Activated CD4-positive, alpha-beta memory T cell treated with anti-CD3 and anti-CD28 coated beads for 36 hours (primary cell): Measurements from ENCODE around the gene CBFA2T3. TPM values are rescaled to one million over a fixed set of nuclear protein-coding genes. Genes with fewer than 3 reads are reported as not detected.
A peak's percentile ranks its signal among the peaks of the same experiment; 100 is the strongest.

Experiments used
- CTCF ChIA-PET: fragments of 350-600 bp; sonication (Branson Sonifier 250); formaldehyde crosslinking; loops from one replicate; lab custom pipeline; 2021; ENCODE audit warnings: antibody characterized with exemption, inconsistent platforms; lab: Charles Lee
- POLR2A ChIA-PET: fragments of 350-600 bp; sonication (Branson Sonifier 250); formaldehyde crosslinking; loops from one replicate; lab custom pipeline; 2021; ENCODE audit warnings: antibody characterized with exemption; lab: Charles Lee
- DNase-seq: peaks from one replicate; pipeline ENCODE4 v3.0.0-alpha.2; 2020
- H3K27ac Mint-ChIP-seq: one replicate; pipeline ENCODE4 v1.8.0; 2021; ENCODE audit warnings: mixed read lengths
- H3K27me3 Mint-ChIP-seq: one replicate; pipeline ENCODE4 v1.8.0; 2021; ENCODE audit warnings: mixed read lengths
- H3K36me3 Mint-ChIP-seq: one replicate; pipeline ENCODE4 v1.8.0; 2021; ENCODE audit warnings: mixed read lengths
- H3K4me1 Mint-ChIP-seq: one replicate; pipeline ENCODE4 v1.8.0; 2021; ENCODE audit warnings: low read depth, mixed read lengths
- H3K4me3 Mint-ChIP-seq: one replicate; pipeline ENCODE4 v1.8.0; 2021; ENCODE audit warnings: mild to moderate bottlenecking, mixed read lengths
- H3K9me3 Mint-ChIP-seq: one replicate; pipeline ENCODE4 v1.8.0; 2021; ENCODE audit warnings: mixed read lengths
- intact Hi-C: fragments of 100-400 bp; cut with micrococcal nuclease; formaldehyde crosslinking; loops from one replicate; pipeline ENCODE4 v1.15.1; 2023
- total RNA-seq, 2 experiments: library from RNA; stranded (reverse); gene quantifications; one replicate each; pipeline ENCODE4 v1.2.3, GENCODE V29; 2021

The CBFA2T3 gene
- total RNA-seq, 2 experiments from 2014 or later: 0.12 TPM; not detected in 1

GRCh38 chr16:89000207-89000959 is 23.4 kb upstream of the CBFA2T3 start:
- H3K27ac Mint-ChIP-seq: peak overlapping the region; percentile 29
- POLR2A ChIA-PET: no interaction called here
- peaks cover 19% of the 10 kb centered on the region for H3K27me3 Mint-ChIP-seq
- no peak for DNase-seq
- H3K9me3 Mint-ChIP-seq: peaks cover 22% of the 10 kb centered on the region
- intact Hi-C loops: no loop called here
- no peak overlapping the region for H3K4me3 Mint-ChIP-seq
- peaks cover 2% of the 10 kb centered on the region for H3K36me3 Mint-ChIP-seq
- CTCF ChIA-PET: no interaction called here
- peaks cover 10% of the 10 kb centered on the region for H3K4me1 Mint-ChIP-seq

- peaks cover 10% of the 10 kb centered on the region for H3K4me1 Mint-ChIP-seq
- ChIA-PET CTCF (no interaction called here), POLR2A (no interaction called here)
- DNase-seq: peak; percentile 56
- peak overlapping the region; percentile 29 for H3K27ac Mint-ChIP-seq
- H3K4me3 Mint-ChIP-seq: peak overlapping the region; percentile 32
- peaks cover 2% of the 10 kb centered on the region for H3K36me3 Mint-ChIP-seq
- intact Hi-C loops: no loop called here
- peaks cover 22% of the 10 kb centered on the region for H3K9me3 Mint-ChIP-seq
- peaks cover 19% of the 10 kb centered on the region for H3K27me3 Mint-ChIP-seq
Measured at GRCh38 chr16:88999457-89000206, 22.6 kb upstream of the CBFA2T3 start.

GRCh38 chr16:88995746-88996535 is 18.9 kb upstream of the CBFA2T3 start:
- POLR2A ChIA-PET: no interaction called here
- intact Hi-C loops: no loop called here
- no peak overlapping the region for H3K27ac Mint-ChIP-seq
- no peak for DNase-seq
- CTCF ChIA-PET: no interaction called here
- peaks cover 9% of the 10 kb centered on the region for H3K27me3 Mint-ChIP-seq
- H3K4me3 Mint-ChIP-seq: no peak overlapping the region
- peaks cover 10% of the 10 kb centered on the region for H3K4me1 Mint-ChIP-seq
- peaks cover 2% of the 10 kb centered on the region for H3K36me3 Mint-ChIP-seq
- peaks cover 22% of the 10 kb centered on the region for H3K9me3 Mint-ChIP-seq

- H3K36me3 Mint-ChIP-seq: peaks cover 2% of the 10 kb centered on the region
- H3K27me3 Mint-ChIP-seq: peaks cover 7% of the 10 kb centered on the region
- no peak for DNase-seq
- peaks cover 10% of the 10 kb centered on the region for H3K4me1 Mint-ChIP-seq
- no peak overlapping the region for H3K27ac Mint-ChIP-seq
- CTCF ChIA-PET: no interaction called here
- POLR2A ChIA-PET: no interaction called here
- no peak overlapping the region for H3K4me3 Mint-ChIP-seq
- intact Hi-C loops: no loop called here
- peaks cover 20% of the 10 kb centered on the region for H3K9me3 Mint-ChIP-seq
Measured at GRCh38 chr16:88995194-88995593, 18.2 kb upstream of the CBFA2T3 start.

- ChIA-PET CTCF (no interaction called here), POLR2A (no interaction called here)
- Mint-ChIP-seq H3K36me3 (no peaks in the 10 kb centered on the region), H3K27me3 (peaks cover 4% of the 10 kb centered on the region), H3K4me1 (peaks cover 5% of the 10 kb centered on the region), H3K4me3 (no peak overlapping the region), H3K9me3 (peaks cover 20% of the 10 kb centered on the region), H3K27ac (no peak overlapping the region)
- intact Hi-C loops: no loop called here
- DNase-seq: no peak
Measured at GRCh38 chr16:88994695-88995094, 17.7 kb upstream of the CBFA2T3 start.

- H3K27ac Mint-ChIP-seq: no peak overlapping the region
- no peak for DNase-seq
- no peak overlapping the region for H3K4me3 Mint-ChIP-seq
- H3K27me3 Mint-ChIP-seq: peaks cover 4% of the 10 kb centered on the region
- CTCF ChIA-PET: no interaction called here
- no peaks in the 10 kb centered on the region for H3K36me3 Mint-ChIP-seq
- peaks cover 17% of the 10 kb centered on the region for H3K9me3 Mint-ChIP-seq
- H3K4me1 Mint-ChIP-seq: peaks cover 2% of the 10 kb centered on the region
- intact Hi-C loops: no loop called here
- POLR2A ChIA-PET: no interaction called here
Measured at GRCh38 chr16:88993946-88994600, 17.1 kb upstream of the CBFA2T3 start.

GRCh38 chr16:88993166-88993761 is 16.3 kb upstream of the CBFA2T3 start:
- H3K9me3 Mint-ChIP-seq: peaks cover 13% of the 10 kb centered on the region
- peaks cover 4% of the 10 kb centered on the region for H3K27me3 Mint-ChIP-seq
- ChIA-PET CTCF (no interaction called here), POLR2A (no interaction called here)
- intact Hi-C loops: no loop called here
- H3K4me1 Mint-ChIP-seq: no peaks in the 10 kb centered on the region
- H3K4me3 Mint-ChIP-seq: no peak overlapping the region
- DNase-seq: no peak
- H3K36me3 Mint-ChIP-seq: no peaks in the 10 kb centered on the region
- H3K27ac Mint-ChIP-seq: no peak overlapping the region

GRCh38 chr16:88992351-88993165 is 15.6 kb upstream of the CBFA2T3 start:
- intact Hi-C loops: no loop called here
- no peak overlapping the region for H3K4me3 Mint-ChIP-seq
- POLR2A ChIA-PET: no interaction called here
- peaks cover 4% of the 10 kb centered on the region for H3K27me3 Mint-ChIP-seq
- CTCF ChIA-PET: no interaction called here
- peaks cover 6% of the 10 kb centered on the region for H3K9me3 Mint-ChIP-seq
- no peak for DNase-seq
- H3K36me3 Mint-ChIP-seq: no peaks in the 10 kb centered on the region
- no peak overlapping the region for H3K27ac Mint-ChIP-seq
- H3K4me1 Mint-ChIP-seq: no peaks in the 10 kb centered on the region

- H3K27ac Mint-ChIP-seq: no peak overlapping the region
- H3K27me3 Mint-ChIP-seq: peaks cover 4% of the 10 kb centered on the region
- H3K4me1 Mint-ChIP-seq: no peaks in the 10 kb centered on the region
- H3K4me3 Mint-ChIP-seq: no peak overlapping the region
- DNase-seq: no peak
- intact Hi-C loops: no loop called here
- H3K36me3 Mint-ChIP-seq: no peaks in the 10 kb centered on the region
- CTCF ChIA-PET: no interaction called here
- POLR2A ChIA-PET: no interaction called here
- no peaks in the 10 kb centered on the region for H3K9me3 Mint-ChIP-seq
Measured at GRCh38 chr16:88991813-88992350, 14.9 kb upstream of the CBFA2T3 start.

GRCh38 chr16:88989852-88990547 is 13.0 kb upstream of the CBFA2T3 start:
- peaks cover under 1% of the 10 kb centered on the region for H3K27me3 Mint-ChIP-seq
- POLR2A ChIA-PET: no interaction called here
- intact Hi-C loops: no loop called here
- CTCF ChIA-PET: no interaction called here
- H3K4me1 Mint-ChIP-seq: no peaks in the 10 kb centered on the region
- H3K27ac Mint-ChIP-seq: no peak overlapping the region
- no peak overlapping the region for H3K4me3 Mint-ChIP-seq
- no peak for DNase-seq
- no peaks in the 10 kb centered on the region for H3K36me3 Mint-ChIP-seq
- H3K9me3 Mint-ChIP-seq: no peaks in the 10 kb centered on the region
